GM19193 (cell line): ENCODE measurements around the gene TAF10.

Experiments used
- POLR2A ChIP-seq: IDR thresholded peaks from 4 replicates; pipeline ENCODE4 v1.6.1; 2011; ENCODE audit not compliant: insufficient read depth, insufficient read length; ENCODE audit errors: extremely low read depth

The TAF10 gene

DNA sequence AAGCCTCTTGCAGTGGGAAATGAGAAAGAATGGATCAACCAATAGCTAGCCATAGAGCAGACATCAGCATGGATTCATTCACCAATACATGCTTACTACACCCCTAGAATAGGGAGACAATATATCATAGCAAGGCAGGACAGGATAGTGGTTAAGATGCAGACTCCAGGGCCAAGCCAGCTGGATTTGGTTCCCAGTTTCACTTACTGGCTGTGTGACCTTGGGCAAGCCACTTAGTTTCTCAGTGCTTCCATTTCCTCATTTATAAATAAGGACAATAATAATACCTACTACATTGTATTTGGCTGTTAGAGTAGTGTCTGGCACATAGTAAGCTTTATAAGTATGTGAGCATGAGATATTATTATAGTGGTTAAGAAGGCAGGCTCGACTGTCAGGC is 36.5 kb upstream of the TAF10 start:
- no peak for TF ChIP-seq POLR2A

- no peak for TF ChIP-seq POLR2A
Observed at GRCh38 chr11:6647836-6648235, 35.8 kb upstream of the TAF10 start.

GRCh38 chr11:6646918-6647679 is 35.1 kb upstream of the TAF10 start:
- TF ChIP-seq POLR2A: peak; percentile 21

DNA sequence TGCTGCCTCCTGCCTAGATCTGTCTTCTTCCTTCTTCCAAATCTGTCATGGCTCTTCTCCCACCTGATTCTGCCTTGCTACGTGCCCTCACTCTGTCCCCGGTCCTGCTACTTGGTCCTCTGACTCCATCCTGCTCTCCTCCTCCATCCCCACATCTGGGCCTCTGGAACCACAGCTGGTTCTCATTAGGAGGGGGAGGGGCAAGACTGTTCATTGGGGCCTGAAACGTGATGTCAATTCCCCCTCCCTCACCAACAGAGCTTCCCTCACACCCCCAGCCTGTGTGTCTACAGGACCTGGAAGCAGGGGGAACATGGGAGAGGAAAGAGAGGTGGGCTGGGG is 34.5 kb upstream of the TAF10 start:
- no peak for TF ChIP-seq POLR2A

DNA sequence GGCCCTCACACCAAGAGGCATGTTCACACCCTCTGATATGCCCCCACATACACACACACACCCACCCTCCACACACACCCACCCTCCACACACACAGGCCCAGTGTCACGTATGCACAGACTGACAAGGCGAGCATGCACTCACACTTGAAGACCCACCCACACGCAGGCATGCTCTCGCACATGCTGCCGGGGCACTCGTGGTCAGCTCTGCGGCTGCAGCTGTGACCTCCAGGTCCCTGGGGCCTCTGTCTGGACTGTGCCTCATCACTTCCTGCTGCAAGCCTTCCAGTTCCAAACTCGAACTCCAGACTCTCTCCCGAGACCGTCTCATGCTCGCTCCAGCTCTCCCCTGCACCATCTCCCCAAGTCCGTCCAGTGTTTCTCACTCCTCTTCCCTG is 34.1 kb upstream of the TAF10 start:
- TF ChIP-seq POLR2A: no peak

GRCh38 chr11:6642957-6643356 is 30.9 kb upstream of the TAF10 start:
- no peak for TF ChIP-seq POLR2A

DNA sequence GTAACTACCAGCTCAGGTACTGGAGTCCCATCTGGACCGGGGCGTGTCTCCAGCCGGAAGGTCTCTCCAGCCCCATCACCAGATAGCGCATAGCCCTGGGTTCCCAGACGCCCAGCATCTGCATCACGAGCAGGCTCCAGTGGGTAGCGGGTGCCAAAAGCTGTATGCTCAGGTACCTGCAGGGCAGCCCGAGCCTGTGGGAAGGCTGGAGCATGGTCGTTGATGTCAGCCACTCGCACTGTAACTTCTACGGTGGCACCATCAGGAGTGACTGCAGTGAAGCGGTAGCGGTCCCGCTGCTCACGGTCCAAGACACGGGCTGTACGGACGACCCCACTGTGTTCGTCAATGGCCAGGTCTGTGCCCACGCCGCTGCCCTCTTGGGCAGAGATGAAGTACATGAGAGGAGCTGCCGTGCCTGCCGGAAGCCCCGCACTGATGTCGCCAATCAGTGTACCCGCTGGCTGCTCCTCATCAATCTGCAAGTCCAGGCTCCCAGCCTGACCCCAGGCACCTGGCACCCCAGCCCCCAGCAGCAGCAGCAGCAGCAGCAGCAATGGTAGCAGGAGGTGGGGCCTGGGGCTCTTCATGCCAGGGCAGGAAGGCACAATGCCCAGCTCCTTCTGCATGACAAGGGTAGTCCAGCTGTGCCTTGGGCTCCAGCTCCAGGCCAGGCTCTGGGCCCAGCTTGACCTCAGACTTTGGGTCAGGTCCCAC is 29.1 kb upstream of the TAF10 start:
- no peak for TF ChIP-seq POLR2A

DNA sequence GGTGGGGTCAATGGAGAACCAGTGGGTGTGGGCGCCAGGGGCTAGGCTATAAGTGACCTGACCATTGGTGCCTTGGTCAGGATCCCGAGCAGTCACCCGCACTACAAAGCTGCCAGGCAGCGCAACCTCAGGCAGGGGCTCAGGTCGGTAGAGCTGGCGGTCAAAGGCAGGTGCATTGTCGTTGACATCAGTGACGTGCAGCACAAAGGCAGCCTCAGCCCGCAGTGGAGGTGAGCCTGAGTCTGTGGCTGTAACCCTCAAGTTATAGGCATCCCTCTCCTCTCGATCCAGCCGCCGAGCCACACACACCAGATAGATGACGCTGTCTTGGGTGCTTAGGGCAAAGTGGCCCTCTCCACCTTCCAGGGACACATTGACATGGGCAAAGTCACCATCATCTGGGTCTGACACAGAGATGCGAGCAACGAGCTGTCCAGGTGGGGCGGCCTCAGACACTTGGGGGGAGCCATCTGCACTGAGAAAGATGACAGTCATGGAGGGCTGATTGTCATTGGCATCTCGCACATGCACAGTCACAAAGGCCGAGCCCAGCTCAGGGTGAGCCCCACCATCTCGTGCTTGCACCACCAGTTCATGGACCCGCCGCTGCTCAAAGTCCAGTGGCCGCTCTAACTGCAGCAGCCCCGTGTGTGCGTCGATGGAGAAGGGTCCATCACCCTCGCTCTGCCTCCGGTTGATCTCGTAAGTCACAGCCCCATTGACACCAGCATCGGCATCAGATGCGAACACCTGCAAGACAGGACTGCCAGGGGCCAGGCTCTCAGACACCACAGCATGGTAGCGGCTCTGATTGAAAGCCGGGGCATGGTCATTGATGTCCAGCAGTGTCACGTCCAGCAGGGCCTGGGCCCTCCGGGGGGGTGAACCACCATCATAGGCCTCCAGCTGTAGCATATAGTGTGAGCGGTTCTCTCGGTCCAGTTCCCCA is 28.3 kb upstream of the TAF10 start:
- no peak for TF ChIP-seq POLR2A

GRCh38 chr11:6638429-6638828 is 26.4 kb upstream of the TAF10 start:
- TF ChIP-seq POLR2A: no peak

DNA sequence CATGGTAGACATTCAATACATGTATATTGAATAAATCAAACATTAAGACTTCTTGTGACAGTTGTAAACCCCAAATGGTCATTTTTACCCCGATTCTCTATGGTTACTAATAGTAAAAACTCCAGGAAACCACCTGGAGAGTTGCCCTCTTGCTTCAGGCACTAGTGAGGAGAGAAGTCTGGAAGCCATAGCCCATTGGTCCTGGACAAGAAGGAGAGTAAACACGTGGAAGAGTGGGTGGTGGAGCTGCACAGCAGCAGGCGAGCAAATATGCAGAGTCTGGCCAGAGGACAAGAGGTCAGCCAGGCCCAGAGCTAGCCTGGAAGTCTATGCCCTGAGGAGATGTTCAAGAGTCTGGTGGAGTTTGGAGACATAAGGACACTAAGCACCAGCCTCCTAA is 25.9 kb upstream of the TAF10 start:
- no peak for TF ChIP-seq POLR2A

DNA sequence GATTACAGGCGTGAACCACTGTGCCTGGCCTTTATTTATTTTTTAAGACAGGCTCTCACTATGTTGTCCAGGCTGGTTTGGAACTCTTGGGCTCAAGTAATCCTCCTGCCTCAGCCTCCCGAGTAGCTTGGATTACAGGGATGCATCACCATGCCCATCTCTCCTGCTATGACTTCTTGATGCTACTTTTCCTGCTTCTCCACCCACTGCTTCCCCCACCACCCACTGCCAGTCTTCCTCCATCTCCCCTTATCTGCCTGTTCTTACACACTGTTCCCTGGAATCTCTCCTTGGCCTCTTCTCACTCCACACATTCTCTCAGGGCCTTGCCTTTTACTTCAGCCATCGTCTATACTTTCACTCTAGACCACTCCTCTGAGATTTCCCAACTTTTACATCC is 24.5 kb upstream of the TAF10 start:
- no peak for TF ChIP-seq POLR2A

- TF ChIP-seq POLR2A: no peak
Observed at GRCh38 chr11:6635082-6635932, 23.3 kb upstream of the TAF10 start.

DNA sequence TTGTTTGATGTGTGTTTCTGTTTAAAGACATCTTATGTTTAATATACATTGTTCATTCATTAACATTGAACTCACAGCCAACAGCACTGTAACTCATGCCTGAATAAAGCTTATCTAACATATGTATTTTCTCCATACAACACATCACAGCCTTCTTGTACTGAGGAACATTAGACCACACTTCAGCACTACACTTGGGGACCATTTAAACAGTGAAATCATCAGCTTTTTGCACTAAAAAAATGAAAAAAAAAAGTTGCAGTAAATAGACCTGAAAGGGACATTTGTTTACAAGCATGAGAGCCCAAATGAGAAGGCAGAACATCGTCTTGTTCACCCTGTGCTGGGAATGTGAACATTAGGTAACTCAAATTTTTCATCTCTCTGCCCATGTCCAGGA is 22.5 kb upstream of the TAF10 start:
- no peak for TF ChIP-seq POLR2A
